Measurements from ENCODE around the gene INTS7.
A peak's percentile ranks its signal among the peaks of the same experiment; 100 is the strongest.
"Not testable (repeated sequence)": the region's sequence is repeated elsewhere in the genome, so short reads cannot be mapped to it uniquely, and the experiment has no call there.

Gene INTS7

DNA sequence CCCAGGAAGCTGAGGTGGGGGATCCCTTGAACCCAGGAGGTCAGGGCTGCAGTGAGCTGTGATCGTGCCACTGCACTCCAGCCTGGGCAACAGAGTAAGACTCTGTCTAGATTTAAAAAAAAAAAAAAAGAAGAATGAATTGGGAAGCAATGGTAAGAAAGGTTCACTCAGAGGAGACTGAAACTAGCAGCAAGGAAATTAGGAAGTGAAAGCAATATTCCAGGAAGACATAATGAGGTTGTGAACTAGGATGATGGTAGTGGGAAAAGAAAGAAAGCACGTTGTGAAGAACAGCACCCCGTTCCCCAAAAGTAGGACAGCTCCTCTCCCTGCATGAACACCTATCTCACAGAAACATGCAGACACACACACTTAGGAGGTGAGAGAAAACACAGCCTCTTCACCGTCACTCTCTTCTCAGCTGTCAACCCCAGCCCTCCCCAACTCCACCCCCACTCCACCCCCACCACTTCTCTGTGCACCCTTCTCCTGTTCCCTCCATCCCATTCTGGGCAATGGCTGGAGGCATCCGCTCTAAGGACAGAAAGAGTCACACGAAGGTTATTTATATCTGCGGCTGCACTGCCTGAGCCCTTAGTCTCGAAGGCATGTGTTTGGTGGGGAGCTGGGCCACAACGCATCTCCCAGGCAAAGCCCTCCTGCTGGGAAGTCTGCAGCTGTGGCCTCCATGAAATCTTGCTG lies 103.0 kb downstream of the INTS7 start:
- DNase-seq = no peak

DNA sequence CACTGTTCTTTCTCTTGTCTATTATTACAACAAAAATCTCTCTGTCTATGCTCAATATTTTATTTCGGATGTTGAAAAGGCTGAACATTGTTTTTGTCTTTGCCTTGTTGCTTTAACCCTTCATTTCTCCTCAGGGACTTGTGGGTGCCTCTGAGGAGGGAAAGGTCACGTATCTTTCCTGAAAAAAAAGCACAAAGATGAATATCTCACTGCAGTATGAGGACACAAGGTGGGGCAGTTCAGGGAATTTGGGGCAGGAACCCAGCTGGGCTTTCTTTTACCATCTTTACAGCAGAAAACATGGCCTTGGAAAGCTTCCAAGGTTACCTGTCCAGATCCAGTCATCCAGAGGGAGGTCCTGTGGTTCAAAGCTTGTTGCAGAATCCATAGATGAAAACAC lies 105.7 kb downstream of the INTS7 start:
- no peak for DNase-seq

GRCh38 chr1:211928993-211929637 lies 106.2 kb downstream of the INTS7 start:
- DNase-seq = peak; percentile 97

GRCh38 chr1:211928290-211928801 lies 107.0 kb downstream of the INTS7 start:
- DNase-seq = no peak

DNA sequence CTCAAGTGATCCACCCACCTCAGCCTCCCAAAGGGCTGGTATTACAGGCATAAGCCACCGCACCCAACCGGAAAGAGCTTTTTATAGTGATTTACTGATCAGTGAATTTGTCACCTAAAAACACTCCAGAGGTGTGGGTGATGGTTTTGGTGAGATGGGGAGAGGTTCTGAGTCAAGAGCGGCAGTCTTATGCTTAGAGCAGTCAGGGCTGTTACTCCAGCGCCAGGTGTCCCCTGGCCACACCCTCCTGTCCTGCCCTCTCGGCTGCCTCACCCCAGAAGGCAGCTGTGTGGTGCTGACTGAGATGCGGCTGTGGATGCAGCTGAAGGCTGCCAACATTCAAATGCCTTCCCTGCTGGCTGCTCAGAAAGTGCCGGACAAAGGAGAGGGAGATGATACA lies 110.3 kb downstream of the INTS7 start:
- DNase-seq = peak; percentile 89

- DNase-seq = no peak
Observed at GRCh38 chr1:211924256-211924655, 111.1 kb downstream of the INTS7 start.

- DNase-seq = no peak
Observed at GRCh38 chr1:211923095-211923494, 112.3 kb downstream of the INTS7 start.

GRCh38 chr1:211921579-211922095 lies 113.7 kb downstream of the INTS7 start:
- DNase-seq = no peak

GRCh38 chr1:211920602-211921226 lies 114.6 kb downstream of the INTS7 start:
- no peak for DNase-seq

DNA sequence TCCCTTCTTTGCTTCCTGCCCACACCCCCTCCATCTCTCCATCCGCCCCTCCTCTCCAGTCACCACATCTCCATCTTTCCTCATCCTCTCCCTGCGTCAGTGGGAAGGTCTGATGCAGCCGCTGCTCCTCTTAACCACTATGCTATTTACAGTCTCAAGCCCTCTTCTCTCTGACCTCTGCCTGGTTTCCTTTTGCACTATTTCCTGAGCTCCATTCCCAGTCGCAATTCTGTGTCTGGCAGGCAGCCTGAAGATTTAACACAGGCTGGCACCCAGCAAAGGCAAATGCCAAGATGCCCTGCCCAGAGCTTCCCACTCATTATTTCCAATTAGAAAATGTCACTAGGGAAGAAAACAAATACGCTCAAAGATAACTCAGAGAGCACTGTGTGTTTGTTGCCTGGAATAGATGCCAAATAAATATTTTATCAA lies 115.2 kb downstream of the INTS7 start:
- DNase-seq = peak; percentile 76

- DNase-seq = no peak
Observed at GRCh38 chr1:211918843-211919414, 116.4 kb downstream of the INTS7 start.

DNA sequence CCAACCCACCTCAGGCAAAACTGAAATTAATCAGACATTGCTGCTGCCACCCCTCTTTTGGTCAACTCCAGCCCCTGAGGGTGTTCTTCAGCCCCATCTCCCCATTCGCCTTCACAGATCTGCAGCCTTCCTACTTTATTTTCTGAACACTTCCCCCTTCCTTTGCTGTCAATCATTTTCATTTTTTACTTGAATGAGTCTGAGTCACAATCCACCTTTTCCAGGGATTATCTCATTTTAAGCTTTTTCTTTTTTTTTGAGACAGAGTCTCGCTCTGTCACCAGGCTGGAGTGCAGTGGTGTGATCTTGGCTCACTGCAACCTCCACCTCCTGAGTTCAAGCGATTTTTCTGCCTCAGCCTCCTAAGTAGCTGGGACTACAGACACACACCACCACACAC lies 118.9 kb downstream of the INTS7 start:
- DNase-seq = not testable (repeated sequence)

GRCh38 chr1:211915924-211916323 lies 119.4 kb downstream of the INTS7 start:
- no peak for DNase-seq

DNA sequence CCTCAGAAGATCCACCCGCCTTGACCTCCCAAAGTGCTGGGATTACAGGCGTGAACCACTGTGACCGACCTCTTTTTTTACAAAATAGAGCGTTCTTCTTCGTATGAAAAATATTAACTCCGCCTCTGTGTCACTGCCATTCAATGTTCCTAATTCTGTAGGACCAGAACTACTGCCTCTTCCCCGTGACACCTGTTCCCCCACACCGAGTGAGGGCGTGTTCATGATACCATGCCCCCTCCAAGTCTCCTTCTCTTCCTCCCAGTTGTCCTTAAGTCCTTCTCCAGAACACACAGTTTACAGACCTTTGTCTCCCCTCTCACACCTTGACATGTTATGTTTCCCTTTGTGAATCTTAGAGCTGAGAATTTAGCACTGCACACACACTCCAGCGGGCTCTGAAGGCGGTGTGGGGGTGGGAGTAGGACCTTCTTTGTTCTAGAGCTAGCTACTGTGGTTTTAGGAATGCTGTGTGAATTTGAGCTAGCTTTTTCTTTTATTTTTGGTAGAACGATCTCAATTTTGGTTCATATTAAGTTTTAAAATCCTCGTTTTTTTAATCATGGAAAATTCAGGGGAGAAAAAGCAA lies 122.4 kb downstream of the INTS7 start:
- no peak for DNase-seq

DNA sequence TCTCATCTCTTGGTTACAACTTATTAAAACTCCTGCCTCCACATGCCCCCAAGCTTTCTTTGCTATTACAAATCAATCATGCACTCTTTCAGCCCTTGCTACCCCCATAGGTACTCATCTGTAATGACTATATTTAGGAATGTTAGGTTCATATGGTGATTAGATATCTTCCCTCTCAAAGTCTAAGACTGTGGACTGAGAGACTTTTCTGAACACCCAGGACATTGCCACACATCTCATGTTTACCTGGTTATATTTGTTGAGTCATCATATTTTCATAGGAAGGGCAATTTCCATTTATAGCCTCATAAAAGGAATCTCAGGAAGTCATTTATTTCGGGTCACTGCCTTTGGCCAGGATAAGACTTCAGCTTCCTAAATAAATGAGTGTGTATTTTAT lies 123.3 kb downstream of the INTS7 start:
- DNase-seq = no peak

GRCh38 chr1:211910913-211911485 lies 124.4 kb downstream of the INTS7 start:
- no peak for DNase-seq

- DNase-seq = no peak
Observed at GRCh38 chr1:211910113-211910884, 125.1 kb downstream of the INTS7 start.

DNA sequence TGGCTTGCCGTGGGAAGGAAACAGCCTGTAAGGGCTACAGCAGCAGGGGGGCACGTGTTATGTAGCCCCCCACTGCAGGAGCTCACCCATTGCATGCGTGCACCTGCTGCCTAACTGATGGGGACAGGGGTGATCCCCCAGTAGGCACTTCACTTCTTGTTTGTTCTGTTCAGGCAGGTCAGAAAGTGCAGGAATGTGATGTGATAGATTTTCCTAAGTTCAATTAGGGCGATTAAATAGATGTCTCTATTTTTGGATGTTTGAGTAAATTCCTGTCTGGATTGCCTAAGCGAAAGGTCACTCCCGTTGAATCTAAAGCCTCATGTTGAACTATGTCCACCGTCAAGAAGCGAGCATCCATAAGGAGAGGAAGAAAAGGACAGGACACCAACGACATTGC lies 126.0 kb downstream of the INTS7 start:
- DNase-seq = no peak

DNA sequence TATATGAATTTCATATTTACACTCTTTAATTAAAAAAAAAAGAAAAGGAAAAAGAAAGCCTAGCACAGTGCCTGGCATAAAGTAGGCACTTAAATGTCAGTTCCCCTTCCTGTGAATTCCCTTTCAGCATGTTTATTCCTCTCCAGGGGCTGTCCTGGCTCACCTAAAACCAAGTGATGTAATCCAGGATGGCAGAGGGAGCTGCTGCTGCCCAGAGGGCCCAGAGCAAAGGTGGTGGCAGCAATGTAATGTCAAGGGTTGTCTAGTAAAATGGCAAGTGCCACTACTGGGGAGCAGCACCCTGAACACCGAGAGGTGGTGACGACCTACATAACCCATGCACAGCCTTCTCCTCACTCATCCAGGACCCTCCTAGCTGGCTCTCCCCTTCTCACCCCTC lies 126.4 kb downstream of the INTS7 start:
- DNase-seq = no peak

DNA sequence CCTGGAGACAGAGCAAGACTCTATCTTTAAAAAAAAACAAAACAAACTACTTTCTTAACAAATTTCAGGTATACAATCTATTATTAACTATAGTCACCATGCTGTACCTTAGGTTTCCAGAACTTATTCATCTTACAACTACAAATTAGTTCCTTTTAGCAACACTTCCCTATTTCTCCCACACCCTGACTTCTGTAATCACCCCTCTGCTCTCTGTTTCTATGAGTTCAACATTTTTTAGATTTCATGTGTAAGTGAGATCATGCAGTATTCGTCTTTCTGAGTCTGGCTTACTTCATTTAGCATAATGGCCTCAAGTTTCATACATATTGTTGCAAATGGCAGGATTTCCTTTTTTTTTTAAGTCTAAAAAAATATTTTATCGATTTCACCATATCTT lies 126.9 kb downstream of the INTS7 start:
- DNase-seq = no peak

DNA sequence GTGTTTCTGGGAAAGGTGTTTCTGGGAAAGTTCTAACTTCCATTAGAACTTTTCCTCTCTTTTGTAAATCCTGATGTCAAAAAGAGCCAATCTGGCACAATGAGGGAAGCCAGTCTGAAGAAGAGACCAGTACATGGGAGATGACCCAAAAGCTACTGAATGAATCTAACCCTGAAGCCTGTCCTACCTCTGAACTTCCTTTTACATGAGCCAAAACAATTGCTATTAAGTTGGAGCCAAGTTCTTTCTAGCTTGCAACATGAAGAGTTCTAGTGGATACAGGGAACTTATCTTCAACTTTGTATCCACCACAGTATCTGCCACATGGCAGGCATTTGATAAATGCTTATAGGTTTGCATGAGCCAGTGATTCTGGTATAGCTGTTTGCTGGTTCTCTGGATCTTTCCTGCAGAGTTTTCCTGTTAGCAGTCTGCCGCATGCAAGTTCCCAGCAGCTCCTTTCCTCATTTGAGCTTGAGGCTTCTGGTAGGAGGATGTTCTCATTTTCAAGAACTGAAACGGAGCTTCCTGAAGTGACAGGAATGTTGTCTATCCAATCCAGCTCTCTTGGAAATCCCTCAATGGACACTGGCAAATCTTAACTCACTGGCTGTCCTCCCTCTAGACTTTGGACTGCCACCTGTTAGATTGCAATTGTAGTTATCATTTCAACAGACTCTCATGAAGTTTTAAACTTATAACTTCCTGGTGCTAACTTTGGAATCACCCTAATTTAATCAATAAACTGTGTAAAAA lies 131.7 kb downstream of the INTS7 start:
- no peak for DNase-seq

All from DMS79 treated with DMSO at 0.1 percent for 48 hours (cell line).